Measurements from ENCODE around the gene CYBC1.
"Not testable (repeated sequence)": the region's sequence is repeated elsewhere in the genome, so short reads cannot be mapped to it uniquely, and the experiment has no call there.

CYBC1 gene

DNA sequence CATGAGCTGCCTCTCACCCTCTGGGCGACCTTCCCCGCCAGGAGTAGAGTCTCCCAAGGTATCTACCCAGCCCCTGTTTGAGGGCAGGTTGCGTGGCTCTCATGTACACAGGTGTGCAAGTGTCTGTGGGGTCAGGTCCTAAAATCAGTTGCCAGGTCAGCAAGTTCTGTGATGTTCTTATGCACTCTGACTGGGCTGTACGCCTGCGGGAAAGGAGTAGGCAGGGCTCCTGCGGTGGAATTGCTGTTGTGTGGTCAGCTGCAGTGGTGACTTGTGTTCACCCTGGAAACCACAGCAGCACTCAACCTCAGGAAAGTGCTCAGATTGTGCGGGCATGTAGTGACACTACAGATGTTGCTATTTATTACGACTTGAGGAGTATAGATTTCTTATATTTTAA lies 27.4 kb upstream of the CYBC1 start:
- no peak for DNase-seq

DNA sequence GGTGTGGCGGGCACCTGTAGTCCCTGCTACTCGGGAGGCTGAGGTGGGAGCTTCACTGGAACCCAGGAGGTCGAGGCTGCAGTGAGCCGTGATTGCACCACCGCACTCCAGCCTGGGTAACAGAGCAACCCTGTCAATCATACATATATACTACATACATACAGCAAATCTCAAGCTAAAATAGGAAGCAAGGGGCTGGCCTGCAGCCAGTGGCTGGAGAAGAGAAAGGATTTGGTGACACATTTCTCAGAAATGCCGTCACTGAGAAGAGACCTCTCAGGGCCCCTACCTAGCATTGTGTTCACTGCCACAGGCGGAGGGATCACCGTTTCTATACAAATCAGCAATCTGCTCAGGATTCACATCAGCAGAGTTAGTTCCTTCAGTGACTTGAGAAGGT lies 24.9 kb upstream of the CYBC1 start:
- DNase-seq: no peak

DNA sequence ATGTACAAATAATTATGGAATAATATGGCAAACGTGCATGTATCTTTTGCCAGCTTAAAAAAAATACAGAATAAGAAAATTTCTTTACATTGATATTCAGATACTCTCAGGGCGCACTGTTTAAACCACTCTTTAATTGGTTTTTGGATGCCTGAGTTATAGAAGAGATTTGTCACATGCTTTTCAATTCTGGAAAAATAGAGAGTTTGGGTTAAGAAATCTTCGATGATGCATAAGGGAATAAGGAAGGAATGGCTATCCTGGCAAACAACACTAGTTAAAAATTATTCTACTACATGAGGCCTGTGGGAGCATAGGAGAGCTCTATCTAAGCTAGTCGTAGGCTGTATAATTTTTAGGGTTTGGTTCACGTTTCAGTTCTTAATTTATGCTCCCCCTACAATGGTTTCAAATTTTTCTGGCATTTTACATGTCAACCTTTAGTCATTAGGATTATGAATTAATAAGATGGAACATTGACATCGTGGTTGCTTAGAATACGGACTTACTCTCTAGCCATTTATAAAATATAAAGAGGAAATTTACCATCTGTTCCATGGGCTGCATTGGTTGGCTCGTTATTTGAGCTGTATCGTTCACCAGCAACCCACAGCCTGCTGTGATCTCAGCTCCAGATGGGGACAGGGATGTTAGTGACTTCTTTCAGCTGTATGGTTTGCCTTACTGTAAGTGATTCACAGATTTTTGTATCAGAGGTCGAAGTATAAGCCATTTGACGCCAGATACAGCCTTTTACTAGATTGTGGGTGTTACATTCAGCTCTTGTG lies 23.9 kb upstream of the CYBC1 start:
- no peak for DNase-seq

DNA sequence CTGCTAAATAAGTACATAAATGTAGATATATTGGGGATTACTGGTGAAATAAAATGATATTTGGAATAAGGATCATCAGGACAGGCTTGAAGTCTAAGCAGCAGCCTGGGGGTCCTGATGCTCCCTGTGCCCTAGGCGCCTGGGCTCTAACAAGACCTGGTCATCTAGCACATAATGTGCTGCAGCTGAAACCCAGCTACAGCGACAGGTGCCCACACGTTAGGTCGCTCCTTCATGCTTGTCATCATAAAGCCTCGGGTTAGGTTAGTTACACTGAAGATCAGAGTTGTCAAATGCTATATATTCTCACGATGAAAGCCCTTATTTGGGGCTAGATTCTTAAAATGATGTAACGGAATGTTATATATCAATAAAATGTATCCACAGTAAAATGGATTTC lies 19.5 kb upstream of the CYBC1 start:
- DNase-seq: no peak

DNA sequence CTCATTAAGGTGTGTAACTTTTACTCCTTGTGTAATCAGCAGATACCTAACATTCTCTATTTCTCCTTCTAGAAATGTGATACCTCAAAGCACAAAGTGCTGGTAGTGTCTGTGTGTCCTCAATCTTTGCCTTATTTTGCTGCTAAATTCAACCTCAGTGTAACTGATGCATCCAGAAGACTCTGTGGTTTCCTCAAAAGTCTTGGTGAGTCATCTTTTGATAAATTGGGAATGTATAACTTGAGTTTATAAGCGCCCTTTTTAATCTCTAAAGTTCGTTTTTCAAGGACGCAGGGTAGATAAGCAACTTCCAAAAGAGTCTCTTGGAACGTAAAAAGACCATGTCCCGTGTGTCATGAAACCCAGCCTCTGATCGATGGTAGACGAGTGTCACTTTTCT lies 18.1 kb upstream of the CYBC1 start:
- no peak for DNase-seq

DNA sequence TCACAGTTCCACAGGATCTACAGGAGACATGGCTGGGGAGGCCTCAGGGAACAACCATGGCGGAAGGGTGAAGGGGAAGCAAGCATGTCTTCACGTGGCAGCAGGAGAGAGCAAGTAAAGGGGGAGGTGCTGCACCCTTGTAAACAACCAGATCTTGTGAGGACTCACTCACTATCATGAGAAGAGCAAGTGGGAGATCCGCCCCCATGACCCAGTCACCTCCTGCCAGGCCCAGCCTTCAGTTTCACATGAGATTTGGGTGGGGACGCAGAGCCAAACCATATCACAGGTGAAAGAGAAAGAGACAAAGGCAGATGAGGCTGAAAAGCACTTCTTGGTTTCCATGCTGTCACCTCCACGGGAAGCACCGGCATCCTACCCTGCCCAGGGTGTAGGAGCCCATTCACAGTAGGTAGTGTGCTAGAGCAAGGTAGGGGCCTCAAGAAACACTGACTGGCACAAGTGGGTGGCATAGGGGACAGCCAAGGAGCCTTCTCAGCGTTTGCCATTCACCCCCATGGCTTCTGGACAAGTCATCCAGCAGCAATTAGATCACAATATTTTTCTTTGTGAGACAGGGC lies 14.6 kb upstream of the CYBC1 start:
- DNase-seq: no peak

DNA sequence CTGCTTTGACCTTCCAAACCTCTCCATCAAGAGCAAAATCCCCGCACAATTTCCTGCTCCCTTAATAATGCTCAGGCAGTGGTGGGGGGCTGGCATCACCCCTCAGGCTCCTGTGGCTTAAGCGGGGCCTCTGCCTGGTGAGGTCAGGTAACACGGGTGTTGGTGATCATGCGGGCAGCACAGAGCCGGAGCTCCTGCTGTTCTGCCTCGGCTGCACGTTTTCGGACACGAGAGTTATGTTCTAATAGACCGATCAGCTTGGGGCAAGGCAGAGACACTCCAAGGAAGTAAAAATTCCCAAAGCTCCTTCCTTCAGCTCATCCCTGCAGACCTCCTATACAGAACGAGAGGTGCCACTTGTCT lies 14.0 kb upstream of the CYBC1 start:
- no peak for DNase-seq

DNA sequence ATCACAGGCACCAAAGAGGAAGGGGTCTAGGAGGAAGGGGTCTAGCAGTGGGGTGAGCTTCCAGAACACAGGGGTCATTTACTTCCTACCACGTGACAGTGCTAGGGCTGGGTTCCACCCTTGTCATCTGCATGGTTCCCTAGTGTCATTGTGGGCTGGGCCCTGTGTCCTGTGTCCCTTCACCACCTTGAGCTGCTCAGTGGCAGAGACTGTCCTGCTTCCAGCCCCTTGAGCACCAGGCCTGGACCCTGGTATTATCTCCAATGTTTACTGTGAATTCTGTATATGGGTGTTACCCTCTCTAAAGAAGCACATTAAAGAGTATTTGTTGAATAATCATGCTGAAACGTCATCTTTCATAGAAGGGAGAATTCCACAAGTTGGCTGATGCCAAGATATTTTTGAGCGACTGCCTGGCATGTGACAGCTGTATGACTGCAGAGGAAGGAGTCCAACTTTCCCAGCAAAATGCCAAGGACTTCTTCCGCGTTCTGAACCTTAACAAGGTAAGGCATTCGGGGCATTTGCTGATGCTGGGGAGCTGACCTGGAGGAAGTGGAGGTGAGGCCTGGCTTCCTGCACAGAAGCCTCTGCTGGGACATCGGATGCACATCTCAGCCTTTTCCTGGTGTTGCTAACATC lies 13.5 kb upstream of the CYBC1 start:
- no peak for DNase-seq

DNA sequence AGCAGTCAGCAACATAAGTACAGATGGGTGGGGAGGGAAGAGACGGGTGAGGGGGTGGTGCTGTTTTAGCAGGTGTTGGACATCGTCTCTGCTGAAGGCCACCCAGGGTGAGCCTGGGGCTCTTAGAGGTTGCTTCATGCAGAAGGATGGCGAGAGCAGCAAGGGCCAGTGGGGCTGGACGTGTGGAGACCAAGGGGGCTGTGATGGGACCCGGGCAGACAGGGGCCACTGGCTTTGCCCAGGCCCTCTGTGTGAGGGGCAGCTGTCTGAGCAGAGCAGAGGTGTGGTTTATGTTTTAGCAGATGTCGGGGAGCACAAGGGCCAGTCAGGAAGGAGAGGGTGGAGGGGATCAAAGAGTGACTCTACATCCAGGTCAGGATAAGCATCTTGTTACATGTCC lies 12.8 kb upstream of the CYBC1 start:
- no peak for DNase-seq

DNA sequence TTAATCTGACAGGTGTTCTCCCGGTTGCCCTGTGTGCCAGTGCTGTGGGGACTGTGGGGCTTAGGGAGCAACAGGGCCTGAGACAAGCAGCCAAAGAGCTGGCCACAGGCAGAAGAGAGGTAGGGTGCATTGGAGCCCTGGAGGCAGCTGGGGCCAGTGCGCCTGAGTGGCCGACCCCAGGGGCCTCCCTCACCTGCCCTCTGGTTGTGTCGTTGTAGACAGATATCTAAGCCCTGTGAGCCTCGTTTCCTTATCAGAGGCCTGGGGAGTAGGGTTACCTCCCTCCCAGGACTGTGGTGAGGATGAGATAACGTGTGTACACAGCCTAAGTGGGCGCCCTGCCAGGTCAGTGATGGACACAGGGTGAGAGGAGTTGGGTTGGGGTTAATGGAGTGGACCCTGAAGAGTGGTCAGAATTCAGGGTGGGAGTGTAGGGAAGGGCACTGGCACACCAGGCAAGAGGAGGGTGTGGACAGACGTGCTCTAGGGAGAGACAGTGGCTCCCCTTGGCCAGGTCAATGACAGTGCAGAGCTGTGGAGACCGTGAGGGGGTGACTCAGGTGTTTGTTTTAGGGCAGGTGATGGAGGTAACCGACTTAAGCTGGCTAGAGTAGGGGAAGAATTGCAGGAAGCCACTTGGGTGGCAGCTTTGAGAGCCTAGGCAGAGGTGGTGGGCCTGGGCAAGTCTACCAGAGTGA lies 11.4 kb upstream of the CYBC1 start:
- DNase-seq: no peak

DNA sequence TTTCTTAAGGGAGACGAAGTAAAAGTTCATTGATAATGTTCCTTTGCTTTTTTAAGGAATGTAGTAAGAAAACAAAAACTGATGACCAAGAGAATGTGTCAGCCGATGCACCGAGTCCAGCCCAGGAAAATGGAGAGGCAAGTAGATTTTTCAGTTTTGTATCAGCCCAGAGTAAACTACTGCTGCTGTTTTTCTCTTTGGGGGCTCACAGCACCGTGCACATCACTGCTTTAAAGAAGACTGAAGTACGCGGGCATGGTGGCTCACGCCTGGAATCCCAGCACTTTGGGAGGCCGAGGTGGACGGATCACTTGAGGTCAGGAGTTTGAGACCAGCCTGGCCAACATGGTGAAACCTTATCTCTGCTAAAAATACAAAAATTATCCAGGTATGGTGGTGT lies 9.4 kb upstream of the CYBC1 start:
- not testable (repeated sequence) for DNase-seq

DNA sequence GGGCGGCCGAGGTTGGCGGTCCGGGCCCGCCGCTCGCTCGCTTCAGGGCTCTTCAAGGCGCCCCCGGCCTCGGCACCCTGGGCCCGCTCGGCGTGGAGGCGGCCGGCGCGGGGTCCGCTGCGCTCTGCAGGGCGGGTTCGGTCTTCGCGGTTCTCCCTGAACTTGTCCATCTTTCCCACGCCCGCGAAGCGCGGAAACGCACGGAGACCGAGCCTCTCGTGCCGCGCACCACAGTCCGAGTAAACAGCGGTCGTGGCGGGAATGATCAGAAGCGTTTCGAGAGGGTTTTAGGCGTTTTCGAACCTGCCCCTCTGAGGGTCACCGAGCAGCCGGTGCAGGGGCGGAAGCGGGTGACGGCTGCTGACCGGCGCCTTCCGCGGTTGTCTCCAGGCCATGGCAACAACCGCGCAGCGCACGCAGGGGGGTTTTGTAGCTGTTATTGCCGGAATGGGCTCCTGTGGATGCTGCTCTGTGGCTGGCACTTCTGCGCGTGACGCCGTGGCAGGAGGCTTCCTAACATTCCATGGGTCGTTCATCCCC lies 8.4 kb upstream of the CYBC1 start:
- DNase-seq: no peak

DNA sequence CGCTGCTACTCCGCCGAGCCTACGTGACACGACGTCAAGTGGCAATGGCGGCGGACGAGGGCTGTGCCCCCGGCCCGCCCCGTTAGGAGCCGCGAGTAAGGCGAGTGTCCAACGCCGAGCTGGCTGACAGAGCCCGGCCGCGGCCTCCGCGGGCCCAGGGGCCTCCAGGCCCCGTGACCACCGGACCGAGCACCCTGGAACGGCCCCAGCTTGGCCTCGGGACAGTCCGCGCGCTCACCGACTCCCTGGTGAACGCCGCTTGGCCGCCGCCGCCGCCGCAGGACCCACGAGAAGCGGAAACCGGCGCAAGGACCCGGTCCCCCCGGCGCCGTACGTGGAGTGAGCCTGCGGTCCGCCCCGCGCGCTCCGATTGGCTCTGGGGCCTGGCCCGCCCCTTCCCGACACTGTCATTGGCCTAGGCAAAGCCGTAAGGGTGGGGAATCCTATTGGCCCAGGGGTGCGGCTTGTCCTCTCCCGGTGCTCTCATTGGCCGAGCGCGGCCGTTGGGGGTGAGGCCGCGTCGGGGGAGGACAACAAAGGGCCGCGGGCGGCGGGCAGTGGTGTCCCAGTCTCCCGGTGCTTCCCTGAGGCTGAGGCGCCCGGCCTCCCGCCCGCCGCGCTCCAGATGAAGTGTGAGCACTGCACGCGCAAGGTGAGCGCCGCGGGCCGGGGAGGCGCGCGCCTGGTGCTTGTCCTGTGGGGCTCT lies 7.8 kb upstream of the CYBC1 start, which contains the start of gene NARF:
TSS of gene NARF (plus strand) at position 563 of the 706 bp plus-strand sequence. CDS start at position 626, 63 bp downstream.
- peak; percentile 96 for DNase-seq

DNA sequence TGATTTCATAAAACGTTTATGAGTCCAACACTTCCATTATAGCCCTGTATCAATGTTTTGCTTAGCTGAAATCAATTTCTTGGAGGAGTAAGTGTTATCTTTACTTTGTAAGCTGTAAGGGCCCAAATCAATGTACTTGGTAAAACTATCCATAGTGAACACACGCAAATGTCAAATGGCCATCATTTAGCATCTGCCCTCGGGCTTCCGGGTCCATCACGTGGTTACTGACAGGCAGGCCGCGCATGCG lies 7.3 kb upstream of the CYBC1 start:
- DNase-seq: no peak

DNA sequence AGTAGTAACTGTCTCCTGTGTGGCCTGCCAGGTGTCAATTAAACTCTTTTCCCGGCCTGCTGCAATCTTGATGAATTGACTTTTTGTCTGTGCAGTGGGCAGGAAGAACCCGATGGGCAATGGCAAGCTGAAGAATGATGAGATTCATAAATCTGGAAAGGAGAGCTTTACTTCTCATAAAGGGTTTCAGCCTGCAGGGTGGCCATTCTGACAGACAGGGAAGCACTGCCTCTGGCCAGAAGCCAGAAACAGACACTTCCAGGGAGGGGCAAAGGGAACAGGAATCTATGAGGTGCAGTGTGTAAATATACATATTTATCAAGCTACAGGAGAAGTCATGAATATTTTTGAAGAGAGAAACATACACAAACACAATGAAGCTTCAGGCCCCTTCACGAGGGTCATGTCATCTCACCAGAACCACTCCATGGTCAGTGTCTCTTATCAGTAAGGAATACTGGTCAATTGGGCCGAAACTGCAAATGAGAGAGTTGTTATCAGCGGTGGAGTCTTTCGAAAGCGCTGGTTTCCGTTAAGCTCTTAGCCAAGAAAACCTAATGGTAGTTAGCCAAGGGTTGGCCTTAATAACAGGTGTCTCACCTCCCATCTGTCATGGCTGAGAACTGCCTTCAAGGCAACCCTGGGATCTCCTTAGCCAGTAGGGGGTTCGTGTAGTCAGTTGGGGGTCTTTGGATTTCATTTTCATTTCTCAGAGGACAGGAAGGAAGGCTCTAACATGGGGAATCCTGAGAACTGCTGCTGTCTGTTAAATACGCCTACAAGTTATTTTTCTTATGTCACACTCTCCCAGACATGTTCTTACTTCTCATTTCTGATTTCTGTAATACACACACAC lies 6.7 kb upstream of the CYBC1 start:
- no peak for DNase-seq

DNA sequence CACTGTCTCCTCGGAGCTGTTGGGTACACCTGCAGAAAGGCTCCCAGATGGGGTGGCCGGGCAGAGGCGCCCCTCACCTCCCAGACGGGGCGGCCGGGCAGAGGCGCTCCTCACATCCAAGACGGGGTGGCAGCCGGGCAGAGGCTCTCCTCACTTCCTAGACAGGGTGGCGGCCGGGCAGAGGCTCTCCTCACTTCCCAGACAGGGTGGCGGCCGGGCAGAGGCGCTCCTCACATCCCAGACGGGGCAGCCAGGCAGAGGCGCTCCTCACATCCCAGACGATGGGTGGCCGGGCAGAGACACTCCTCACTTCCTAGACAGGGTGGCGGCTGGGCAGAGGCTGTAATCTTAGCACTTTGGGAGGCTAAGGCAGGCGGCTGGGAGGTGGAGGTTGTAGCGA lies 3.2 kb upstream of the CYBC1 start:
- DNase-seq: not testable (repeated sequence)

DNA sequence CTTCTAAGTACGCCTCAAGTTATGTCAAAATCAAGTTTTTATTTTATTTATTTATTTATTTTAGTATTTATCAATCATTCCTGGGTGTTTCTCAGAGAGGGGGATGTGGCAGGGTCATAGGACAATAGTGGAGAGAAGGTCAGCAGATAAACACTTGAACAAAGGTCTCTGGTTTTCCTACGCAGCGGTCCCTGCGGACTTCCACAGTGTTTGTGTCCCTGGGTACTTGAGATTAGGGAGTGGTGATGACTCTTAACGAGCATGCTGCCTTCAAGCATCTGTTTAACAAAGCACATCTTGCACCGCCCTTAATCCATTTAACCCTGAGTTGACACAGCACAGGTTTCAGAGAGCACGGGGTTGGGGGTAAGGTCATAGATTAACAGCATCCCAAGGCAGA lies 2.6 kb upstream of the CYBC1 start:
- not testable (repeated sequence) for DNase-seq

DNA sequence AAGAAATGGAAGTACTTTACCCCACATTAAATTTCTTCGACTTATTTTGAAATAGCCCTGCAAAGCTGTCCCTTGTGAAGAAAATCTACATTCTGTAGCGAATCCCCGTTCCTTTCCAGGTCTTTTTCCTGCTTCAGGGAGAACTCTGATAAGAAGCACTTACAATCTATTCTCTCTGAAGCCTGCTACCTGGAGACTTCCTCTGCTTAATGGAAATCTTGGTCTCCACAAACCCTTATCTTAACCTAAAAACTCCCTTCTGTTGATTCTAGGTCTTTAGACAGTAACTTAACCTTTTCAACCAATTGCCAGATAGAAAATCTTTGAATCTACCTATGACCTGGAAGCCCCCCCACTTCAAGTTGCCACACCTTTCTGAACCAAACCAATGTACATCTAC lies 1.6 kb upstream of the CYBC1 start:
- DNase-seq: no peak

DNA sequence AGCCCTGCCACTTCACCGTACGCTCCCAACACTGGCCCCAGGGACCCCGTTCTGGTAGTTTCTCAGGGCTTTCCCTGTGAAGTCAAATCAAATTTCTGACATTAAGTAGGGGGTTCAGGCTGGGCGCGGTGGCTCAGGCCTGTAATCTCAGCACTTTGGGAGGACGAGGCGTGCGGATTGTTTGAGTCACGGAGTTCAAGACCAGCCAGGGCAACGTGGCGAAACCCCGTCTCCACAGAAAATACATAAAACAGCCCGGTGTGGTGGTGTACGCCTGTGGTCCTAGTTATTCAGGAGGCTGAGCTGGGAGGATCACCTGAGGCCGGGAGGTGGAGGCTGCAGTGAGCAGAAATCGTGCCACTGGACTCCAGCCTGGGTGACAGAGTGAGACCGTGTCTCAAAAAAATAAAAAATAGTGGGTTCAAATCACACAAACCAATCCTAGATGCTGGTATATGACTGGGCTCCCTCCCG lies 632 bp downstream of the CYBC1 start:
- no peak for DNase-seq

DNA sequence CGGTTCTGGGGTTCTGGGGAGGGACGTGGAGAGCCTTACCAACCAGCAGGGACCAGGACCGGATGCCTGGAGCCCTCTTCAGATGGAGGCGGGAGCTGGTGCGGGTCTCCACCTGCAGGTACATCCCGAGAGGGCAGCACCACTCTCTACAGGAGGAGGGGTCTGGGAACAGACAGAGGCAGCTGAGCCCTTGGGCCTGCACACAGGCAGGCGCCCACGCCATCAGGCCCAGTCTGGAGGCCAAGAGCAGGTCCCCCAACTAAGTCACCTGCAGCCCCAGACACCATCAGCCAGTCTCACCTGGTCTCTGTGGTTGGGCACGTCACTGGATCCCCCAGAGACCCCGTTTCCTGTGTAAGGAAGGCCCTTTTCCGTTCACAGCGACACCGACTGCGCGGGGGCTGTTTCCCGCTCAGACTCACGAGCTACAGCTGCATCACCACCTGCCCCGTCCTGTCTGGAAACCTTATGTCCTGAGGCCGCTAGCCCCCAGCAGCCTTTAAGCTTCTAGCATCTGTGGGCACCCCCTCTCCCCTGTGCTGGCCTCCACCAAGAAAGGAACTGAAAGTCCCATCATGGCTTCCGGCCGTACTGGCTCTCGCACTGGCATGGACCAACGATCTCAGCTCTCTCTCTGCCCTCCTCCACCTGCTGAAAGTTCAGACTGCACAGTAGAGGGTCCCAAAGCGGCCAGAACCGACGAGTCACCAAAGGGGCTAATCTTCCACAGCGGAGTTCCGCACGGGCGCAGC lies 1.2 kb downstream of the CYBC1 start:
- no peak for DNase-seq

DNA sequence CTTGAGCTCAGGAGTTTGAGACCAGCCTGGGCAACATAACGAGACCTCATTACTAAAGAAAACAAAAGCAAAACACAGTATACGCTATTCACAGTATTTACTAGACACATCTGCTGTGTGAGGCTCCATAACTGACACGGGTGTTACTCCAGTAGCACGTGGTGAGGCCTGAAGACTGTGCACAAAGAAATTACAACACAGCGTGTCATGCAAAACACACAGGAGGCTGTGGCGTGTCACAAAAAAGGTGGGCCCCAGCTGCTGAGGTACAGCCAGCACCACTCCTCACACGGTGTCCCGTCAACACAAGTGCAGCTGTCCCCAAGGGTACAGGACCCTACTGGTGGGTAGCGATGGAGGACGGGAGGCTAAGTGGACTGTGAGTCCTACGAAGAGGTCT lies 2.7 kb downstream of the CYBC1 start:
- no peak for DNase-seq
